Endothelial cell of umbilical vein (primary cell): ENCODE data around the gene RTN3. TPM values are rescaled to one million over a fixed set of nuclear protein-coding genes. Genes with fewer than 3 reads are reported as not detected.

Source experiments
- BruUV-seq: library from RNA; stranded (reverse); fragments of 400-500 nt; replicated peaks from 2 replicates; lab custom pipeline; 2021; lab: Mats Ljungman, UMichigan
- CTCF ChIA-PET: fragments of 300-600, 350-600 bp; sonication (Branson Sonifier 250); formaldehyde crosslinking; loops from one replicate; lab custom pipeline; 2021; ENCODE audit warnings: antibody characterized with exemption, inconsistent platforms; lab: Charles Lee
- POLR2A ChIA-PET: fragments of 300-600, 350-600 bp; sonication (Branson Sonifier 250); formaldehyde crosslinking; loops from one replicate; lab custom pipeline; 2021; ENCODE audit warnings: antibody characterized with exemption, inconsistent platforms; lab: Charles Lee
- DNase-seq: peaks from one replicate; pipeline ENCODE4 v3.0.0-alpha.2; 2011; ENCODE audit warnings: low read depth, low spot score
- FAIRE-seq: peaks from 2 replicates; lab custom pipeline; 2011; peaks lifted over from hg19 to GRCh38; lab: Jason Lieb, UNC
- H2AFZ ChIP-seq: 2 replicates; pipeline ENCODE4 v1.6.0; 2012; ENCODE audit warnings: low read depth, low read length, control low read depth, inconsistent platforms
- H3K27ac ChIP-seq: 2 replicates; pipeline ENCODE4 v1.5.1; 2011; ENCODE audit warnings: low read depth, mild to moderate bottlenecking, control low read depth, low read length, moderate library complexity; ENCODE audit not compliant: insufficient read depth
- H3K27me3 ChIP-seq, 2 experiments: 2 replicates each; pipeline versions ENCODE4 v1.6.0 to v1.6.1; 2011; ENCODE audit warnings: low read length in 2 of 2, mixed read lengths in 1 of 2; ENCODE audit not compliant: control insufficient read depth in 2 of 2, insufficient read depth in 2 of 2
- H3K36me3 ChIP-seq, 2 experiments: 2 replicates in 1 of 2; 3 replicates in 1 of 2; pipeline ENCODE4 v1.5.1; 2011; ENCODE audit warnings: low read length in 2 of 2, mild to moderate bottlenecking in 1 of 2, moderate library complexity in 1 of 2; ENCODE audit not compliant: control insufficient read depth in 2 of 2, insufficient read depth in 2 of 2; ENCODE audit errors: extremely low read depth in 1 of 2
- H3K4me1 ChIP-seq: 3 replicates; pipeline ENCODE4 v1.5.1; 2011; ENCODE audit warnings: mild to moderate bottlenecking, low read length; ENCODE audit not compliant: control insufficient read depth, insufficient read depth; ENCODE audit errors: extremely low read depth
- H3K4me2 ChIP-seq: 2 replicates; pipeline ENCODE4 v1.6.1; 2011; ENCODE audit warnings: low read length, control low read depth, mixed read lengths; ENCODE audit not compliant: insufficient read depth
- H3K4me3 ChIP-seq, 3 experiments: fragments of 200-600 bp in 1 of 3; sonication (generic), shearing (Covaris generic) in 1 of 3; replicated peaks in 1 of 3; 2 replicates each; pipeline ENCODE4 v1.5.1; 2011 to 2016; ENCODE audit warnings: control low read depth in 3 of 3, low read length in 3 of 3, mild to moderate bottlenecking in 2 of 3, inconsistent platforms in 1 of 3, low read depth in 1 of 3, moderate library complexity in 1 of 3; ENCODE audit not compliant: insufficient read depth in 1 of 3
- H3K79me2 ChIP-seq: 2 replicates; pipeline ENCODE4 v1.6.0; 2012; ENCODE audit warnings: low read length, inconsistent platforms; ENCODE audit not compliant: control insufficient read depth, insufficient read depth
- H3K9ac ChIP-seq: replicated peaks from 2 replicates; pipeline ENCODE3; 2011; ENCODE audit warnings: low read length, control low read depth; ENCODE audit not compliant: insufficient read depth; ENCODE audit errors: extremely low read depth
- H3K9me1 ChIP-seq: replicated peaks from 3 replicates; pipeline ENCODE4 v1.6.0; 2011; ENCODE audit warnings: mild to moderate bottlenecking, low read length; ENCODE audit not compliant: control insufficient read depth, insufficient read depth; ENCODE audit errors: extremely low read depth
- H3K9me3 ChIP-seq: replicated peaks from 2 replicates; pipeline ENCODE4 v1.5.1; 2012; ENCODE audit warnings: low read length, inconsistent platforms; ENCODE audit not compliant: control insufficient read depth, insufficient read depth
- H4K20me1 ChIP-seq: replicated peaks from 2 replicates; pipeline ENCODE3; 2011; ENCODE audit warnings: mild to moderate bottlenecking, low read length; ENCODE audit not compliant: control insufficient read depth, insufficient read depth; ENCODE audit errors: extremely low read depth
- CTCF ChIP-seq, 2 donors: IDR thresholded peaks; 1 replicate in 1 of 2; 2 replicates in 1 of 2; pipeline ENCODE4 v1.5.1; 2011; ENCODE audit warnings: low read length in 2 of 2, mild to moderate bottlenecking in 2 of 2, moderate library complexity in 2 of 2, control low read depth in 1 of 2, inconsistent platforms in 1 of 2, low read depth in 1 of 2; ENCODE audit not compliant: insufficient read depth in 1 of 2; ENCODE audit errors: extremely low read depth in 1 of 2
- EZH2 ChIP-seq: IDR thresholded peaks from 2 replicates; pipeline ENCODE4 v1.6.1; 2012; ENCODE audit warnings: borderline replicate concordance, low read depth, mild to moderate bottlenecking, moderate library complexity, low read length, inconsistent platforms; ENCODE audit not compliant: severe bottlenecking
- FOS ChIP-seq: IDR thresholded peaks from 2 replicates; pipeline ENCODE4 v1.6.1; 2011; ENCODE audit warnings: mild to moderate bottlenecking, low read length, moderate library complexity, borderline replicate concordance; ENCODE audit not compliant: insufficient read depth
- GATA2 ChIP-seq: IDR thresholded peaks from 2 replicates; pipeline ENCODE4 v1.7.0; 2011; ENCODE audit warnings: low read depth, mild to moderate bottlenecking, moderate library complexity, mixed read lengths, low read length; ENCODE audit not compliant: insufficient read length, insufficient read depth
- JUN ChIP-seq: IDR thresholded peaks from 2 replicates; pipeline ENCODE4 v1.6.1; 2011; ENCODE audit warnings: borderline replicate concordance, low read depth; ENCODE audit not compliant: insufficient read length, insufficient read depth
- MAX ChIP-seq: IDR thresholded peaks from 2 replicates; pipeline ENCODE4 v1.6.1; 2011; ENCODE audit not compliant: insufficient read depth, insufficient read length
- MYC ChIP-seq: IDR thresholded peaks from one replicate; pipeline ENCODE4 v1.6.1; 2011; ENCODE audit warnings: mild to moderate bottlenecking, low read depth, low read length
- POLR2A ChIP-seq: IDR thresholded peaks from 2 replicates; pipeline ENCODE4 v1.6.1; 2012; ENCODE audit warnings: low read depth, mild to moderate bottlenecking, control low read depth, low read length
- POLR2AphosphoS5 ChIP-seq: IDR thresholded peaks from 2 replicates; pipeline ENCODE4 v1.6.1; 2012; ENCODE audit warnings: low read depth, mild to moderate bottlenecking, control low read depth, low read length, moderate library complexity; ENCODE audit not compliant: insufficient read depth
- dilution Hi-C: fragments of 300-500 bp; cut with MboI; formaldehyde crosslinking; loops from one replicate; pipeline ENCODE4 v1.15.0; 2019; ENCODE audit warnings: low sequenced_read_pairs; ENCODE audit not compliant: extremely low pct_ligation_motif_present
- intact Hi-C: fragments of 100-400 bp; cut with micrococcal nuclease; formaldehyde crosslinking; loops from one replicate; pipeline ENCODE4 v1.10.0; 2022
- polyA plus RNA-seq, 4 experiments: library from polyadenylated mRNA; depleted of rRNA in 3 of 4; stranded (reverse) in 3 of 4; unstranded in 1 of 4; fragments of >200 nt; gene quantifications; 2 replicates each; pipeline versions ENCODE4 v1.2.1 to v1.2.3, GENCODE V29; 2011 to 2012; ENCODE audit warnings: missing spikeins in 1 of 4
- total RNA-seq: library from RNA; stranded (reverse); gene quantifications from 2 replicates; pipeline ENCODE4 v1.2.3, GENCODE V29; 2021

RTN3 gene
- total and polyA plus RNA-seq, 2 donors (not counting 3 experiments of a cell fraction or from before 2014, with no cell fraction given) = 90.6 to 112 TPM

GRCh38 chr11:63762654-63763495 is 81.6 kb downstream of the RTN3 start:
- Histone ChIP-seq H3K79me2 (peaks cover 15% of the 10 kb centered on the region), H2AFZ (no peak overlapping the region), H3K27me3 (no peaks in the 10 kb centered on the region), H3K9me3 (no peaks in the 10 kb centered on the region), H4K20me1 (no peaks in the 10 kb centered on the region), H3K9ac (no peak overlapping the region), H3K4me1 (peaks cover 17% of the 10 kb centered on the region), H3K4me3 (peak overlapping the region in 1 of 3 experiments; percentile 20), H3K9me1 (no peaks in the 10 kb centered on the region), H3K27ac (no peak overlapping the region), H3K4me2 (no peak overlapping the region), H3K36me3 (peaks cover 11% of the 10 kb centered on the region in 2 experiments)
- BruUV-seq = no TSS peak
- POLR2A ChIA-PET = no interaction called here
- peak; percentile 20 for DNase-seq
- no peak for FAIRE-seq
- intact Hi-C loops (no loop called here), dilution Hi-C loops (no loop called here)
- CTCF ChIA-PET = interaction anchor here (1.5 kb wide), 1 partner anchor 387 kb away, joined by 4 read pairs; no protein-coding TSS in a partner anchor
- TF ChIP-seq POLR2A (peak; percentile 17), POLR2AphosphoS5 (peak; percentile 18), JUN (no peak)

- peaks cover 7 to 10% of the 10 kb centered on the region in 2 experiments for H3K36me3 ChIP-seq
- H3K9me1 ChIP-seq = no peaks in the 10 kb centered on the region
- dilution Hi-C loops (no loop called here), intact Hi-C loops (no loop called here)
- no peak overlapping the region for H3K27ac ChIP-seq
- H3K27me3 ChIP-seq = no peaks in the 10 kb centered on the region
- peaks cover 17% of the 10 kb centered on the region for H3K4me1 ChIP-seq
- TF ChIP-seq FOS (no peak), POLR2A (no peak), MYC (no peak), EZH2 (no peak), POLR2AphosphoS5 (no peak), MAX (no peak), GATA2 (no peak), JUN (no peak), CTCF (IDR thresholded peaks at IDR 0.05; ENCODE audit: extremely low read depth in 1 of 2, insufficient read depth in 1 of 2, low read depth in 1 of 2, low read length in 2 of 2) (no peak)
- peak; percentile 21 for DNase-seq
- POLR2A ChIA-PET = no interaction called here
- H3K9me3 ChIP-seq = no peaks in the 10 kb centered on the region
- H3K79me2 ChIP-seq = peaks cover 15% of the 10 kb centered on the region
- CTCF ChIA-PET = interaction anchor here (1.5 kb wide), 1 partner anchor 386 kb away, joined by 4 read pairs; no protein-coding TSS in a partner anchor
- H3K9ac ChIP-seq = no peak overlapping the region
- no peaks in the 10 kb centered on the region for H4K20me1 ChIP-seq
- no peak for FAIRE-seq
- H2AFZ ChIP-seq = no peak overlapping the region
- H3K4me3 ChIP-seq = peak overlapping the region in 1 of 3 experiments; percentile 20
- BruUV-seq = no TSS peak
- H3K4me2 ChIP-seq = no peak overlapping the region
These were observed 82.4 kb downstream of the RTN3 start for GRCh38 chr11:63763496-63764339.
